ENCODE results near the gene DUSP8. TPM values are rescaled to one million over a fixed set of nuclear protein-coding genes. Genes with fewer than 3 reads are reported as not detected.

DUSP8 gene
- total RNA-seq, 5 donors from 2014 or later (not counting 1 experiment from before 2014, with no cell fraction given) = 5.2 to 64.3 (median 8.7) TPM

DNA sequence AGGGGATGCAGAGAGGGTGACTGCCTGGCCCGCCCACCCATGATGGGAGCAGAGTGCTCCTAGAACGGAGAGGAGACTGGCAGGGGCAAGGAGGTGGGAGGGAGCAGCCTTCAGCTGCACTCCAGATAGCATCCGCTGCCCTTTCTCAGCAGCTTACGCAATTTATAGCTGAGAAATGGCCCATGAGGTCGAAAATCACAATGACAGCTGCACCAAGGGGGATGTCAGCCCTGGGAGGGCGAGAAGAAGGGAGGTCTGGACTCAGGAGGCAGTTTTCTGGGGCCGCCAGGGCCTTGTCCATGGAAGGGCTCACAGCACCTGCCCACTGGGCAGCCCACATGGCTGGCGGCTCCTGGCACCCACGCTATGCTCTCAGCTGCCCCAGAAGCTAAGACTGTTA lies 67.9 kb downstream of the DUSP8 start:
- peaks cover 0 to 62% of the 10 kb centered on the region in 2 experiments for H3K4me1 ChIP-seq (ENCODE audit: control insufficient read depth in 1 of 2, extremely low read depth in 1 of 2, insufficient read depth in 2 of 2, low read length in 2 of 2)
- peaks cover 36 to 44% (median 43%) of the 10 kb centered on the region in 3 donors for H3K4me1 Mint-ChIP-seq
- H3K27me3 Mint-ChIP-seq = no peaks in the 10 kb centered on the region
- CTCF ChIA-PET = no interaction called here
- no peaks in the 10 kb centered on the region for H3K9me3 ChIP-seq
- H3K36me3 ChIP-seq (ENCODE audit: control insufficient read depth in 2 of 2, extremely low read depth in 1 of 2, insufficient read depth in 1 of 2, low read length in 1 of 2) = peaks cover 3 to 9% of the 10 kb centered on the region in 2 donors
- no peak for DNase-seq
- H3K4me3 ChIP-seq (ENCODE audit: control insufficient read depth in 1 of 2, extremely low read depth in 1 of 2, low read length in 1 of 2) = no peak overlapping the region
- H3K27ac Mint-ChIP-seq = no peak overlapping the region
- no peaks in the 10 kb centered on the region for H3K27me3 ChIP-seq (replicated peaks in 1 of 2; ENCODE audit: control insufficient read depth in 2 of 2, extremely low read depth in 1 of 2, insufficient read depth in 2 of 2, low read length in 1 of 2)
- H3K9me3 Mint-ChIP-seq = no peaks in the 10 kb centered on the region
- peaks cover 9% of the 10 kb centered on the region for H3K36me3 Mint-ChIP-seq
- no peak overlapping the region for H3K4me3 Mint-ChIP-seq
- no peak overlapping the region for H3K27ac ChIP-seq (ENCODE audit: low read length)
- WGBS (ENCODE audit: insufficient coverage) = 98% methylated on average over 7 of the region's 9 CpGs
- no peak for ATAC-seq (replicated peaks in 1 of 4)
- POLR2A ChIA-PET = no interaction called here

Other genes starting within 250 kb of the DUSP8 start
- 1 to 10 TPM in 2 of 5 donors, under 1 TPM in 3; 0.54 to 1.5 (median 0.95) TPM for gene BRSK2, start 182.3 kb downstream of the DUSP8 start, total RNA-seq
- gene MOB2, start 85.5 kb downstream of the DUSP8 start, total RNA-seq = 10 to 100 TPM; 49.6 to 79.2 (median 72.6) TPM
- gene KRTAP5-1, start 13.0 kb upstream of the DUSP8 start, total RNA-seq = not detected
- gene KRTAP5-2, start 26.0 kb upstream of the DUSP8 start, total RNA-seq = not detected
- gene KRTAP5-3, start 36.2 kb upstream of the DUSP8 start, total RNA-seq = not detected
- gene KRTAP5-4, start 49.9 kb upstream of the DUSP8 start, total RNA-seq = not detected
- not detected for gene KRTAP5-5, start 57.5 kb upstream of the DUSP8 start, total RNA-seq
- gene KRTAP5-6, start 124.9 kb upstream of the DUSP8 start, total RNA-seq = not detected
- 1 to 10 TPM in 4 of 5 donors, under 1 TPM in 1; 0.72 to 4.2 (median 1.8) TPM for gene IFITM10, start 178.3 kb upstream of the DUSP8 start, total RNA-seq
- 100 to 1,000 TPM in 3 of 5 donors, 10 to 100 TPM in 2; 91.9 to 187 (median 163) TPM for gene CTSD, start 191.7 kb upstream of the DUSP8 start, total RNA-seq

All from T-cell (primary cell).